Peyer's patch (tissue), 4 donors: ENCODE data around the gene MEI1. TPM values are rescaled to one million over a fixed set of nuclear protein-coding genes. Genes with fewer than 3 reads are reported as not detected.
A peak's percentile ranks its signal among the peaks of the same experiment; 100 is the strongest.

Experiments
- DNase-seq, 3 donors: peaks; one replicate each; pipeline ENCODE4 v3.0.0-alpha.2; 2017 to 2019
- H3K27ac ChIP-seq, 4 donors: fragments of 200-600 bp; sonication (generic); one replicate each; pipeline ENCODE4 v1.5.1; 2016 to 2019
- H3K27me3 ChIP-seq, 2 donors: fragments of 200-600 bp; sonication (generic); one replicate each; pipeline ENCODE4 v1.5.1; 2019
- H3K36me3 ChIP-seq, 3 donors: fragments of 200-600 bp; sonication (generic); one replicate each; pipeline ENCODE4 v1.5.1; 2016 to 2019
- H3K4me1 ChIP-seq, 4 donors: fragments of 200-600 bp; sonication (generic); one replicate each; pipeline ENCODE4 v1.5.1; 2016 to 2019
- H3K4me3 ChIP-seq, 4 donors: fragments of 200-600 bp; sonication (generic); 1 replicate in 3 of 4; 2 replicates in 1 of 4; pipeline ENCODE4 v1.5.1; 2016 to 2019; ENCODE audit warnings: mild to moderate bottlenecking in 1 of 4
- H3K9me3 ChIP-seq, 4 donors: fragments of 200-600 bp; sonication (generic); one replicate each; pipeline ENCODE4 v1.5.1; 2016 to 2019; ENCODE audit warnings: mild to moderate bottlenecking in 1 of 4
- CTCF ChIP-seq, 6 experiments: fragments of 450-650 bp in 4 of 6; fragments of 200-600 bp in 2 of 6; sonication (generic) in 1 of 6; IDR thresholded peaks; one replicate each; pipeline ENCODE4 v1.5.1; 2017 to 2019; ENCODE audit warnings: antibody characterized with exemption in 6 of 6, mild to moderate bottlenecking in 3 of 6, moderate library complexity in 1 of 6
- POLR2A ChIP-seq, 2 donors: fragments of 450-650 bp; IDR thresholded peaks; one replicate each; pipeline ENCODE4 v1.5.1; 2017; ENCODE audit warnings: antibody characterized with exemption in 2 of 2, mild to moderate bottlenecking in 2 of 2, moderate library complexity in 2 of 2
- total RNA-seq, 4 donors: library from RNA; depleted of rRNA; stranded (reverse); fragments of >200 nt; gene quantifications; one replicate each; pipeline ENCODE4 v1.1.0, GENCODE V29; 2016

MEI1 gene
- total RNA-seq, 4 donors from 2014 or later, result 1.1 to 20.6 (median 11.7) TPM

- Histone ChIP-seq H3K9me3 (no peaks in the 10 kb centered on the region), H3K27me3 (no peaks in the 10 kb centered on the region), H3K4me1 (no peaks in the 10 kb centered on the region), H3K27ac (no peak overlapping the region), H3K36me3 (peaks cover 0 to 4% (median 0%) of the 10 kb centered on the region in 3 donors), H3K4me3 (no peak overlapping the region)
- no peak for DNase-seq
- TF ChIP-seq POLR2A (IDR thresholded peaks at IDR 0.05) (no peak), CTCF (IDR thresholded peaks at IDR 0.05) (no peak)
These were observed 94.6 kb downstream of the MEI1 start for GRCh38 chr22:41793871-41794270.

GRCh38 chr22:41798736-41799135 lies 99.4 kb downstream of the MEI1 start:
- Histone ChIP-seq H3K36me3 (peaks cover 0 to 4% (median 0%) of the 10 kb centered on the region in 3 donors), H3K9me3 (no peaks in the 10 kb centered on the region), H3K4me1 (peaks cover 0 to 22% (median 4%) of the 10 kb centered on the region in 4 donors), H3K27me3 (no peaks in the 10 kb centered on the region), H3K27ac (no peak overlapping the region), H3K4me3 (no peak overlapping the region)
- no peak for TF ChIP-seq CTCF (IDR thresholded peaks at IDR 0.05)
- no peak for DNase-seq

DNA sequence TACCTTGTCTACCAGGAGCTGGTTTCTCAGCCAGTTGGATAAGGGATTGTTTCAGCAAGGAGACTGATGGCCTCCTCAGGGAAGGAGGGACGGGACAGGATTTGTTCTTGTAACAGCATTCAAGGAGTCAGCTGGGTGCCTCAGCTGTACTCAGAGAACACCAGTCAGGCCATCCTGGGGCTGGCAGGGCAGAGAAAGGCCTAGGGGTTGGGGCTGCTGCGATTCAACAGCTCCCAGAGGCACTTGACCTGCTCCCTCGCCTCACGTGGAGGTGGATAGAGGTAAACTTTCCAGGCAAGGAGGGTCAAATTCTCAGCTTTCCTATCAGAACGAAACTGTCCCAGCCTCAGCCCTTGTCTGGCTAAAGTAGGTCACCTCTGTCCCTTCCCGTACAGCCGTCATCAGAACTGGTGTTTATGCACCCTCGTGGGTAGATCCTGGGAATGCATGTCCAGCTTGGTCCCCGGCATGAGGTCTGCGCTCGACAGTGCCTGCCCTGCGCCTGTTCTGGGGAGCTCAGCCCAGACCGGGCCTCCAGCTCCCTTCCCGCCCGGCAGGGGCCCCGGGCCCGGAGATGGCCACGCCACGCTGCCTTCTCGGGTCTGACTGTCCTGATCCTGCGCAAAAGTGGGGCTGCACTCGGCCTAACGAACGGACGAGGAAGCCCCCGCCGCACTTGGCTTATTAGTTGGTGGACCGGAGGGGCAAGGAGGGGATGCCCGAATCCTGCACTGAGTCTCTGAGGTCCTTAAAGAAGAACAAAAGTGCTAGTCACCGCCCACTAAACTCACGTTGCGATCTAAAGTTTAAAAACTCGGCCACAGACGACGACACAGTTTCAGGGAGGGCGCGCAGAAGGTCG lies 100.4 kb downstream of the MEI1 start:
- Histone ChIP-seq H3K9me3 (no peaks in the 10 kb centered on the region), H3K36me3 (no peaks in the 10 kb centered on the region), H3K27me3 (no peaks in the 10 kb centered on the region), H3K4me3 (peak overlapping the region; percentile 64 to 95 (median 74)), H3K27ac (peak overlapping the region; percentile 69 to 90 (median 88)), H3K4me1 (peaks cover 0 to 22% (median 4%) of the 10 kb centered on the region in 4 donors)
- DNase-seq, result peak in 2 of 3 donors; percentile 66
- no peak for TF ChIP-seq POLR2A (IDR thresholded peaks at IDR 0.05)
- peak in 3 of 6 experiments; percentile 10 to 18 (median 16) for TF ChIP-seq CTCF (IDR thresholded peaks at IDR 0.05)

DNA sequence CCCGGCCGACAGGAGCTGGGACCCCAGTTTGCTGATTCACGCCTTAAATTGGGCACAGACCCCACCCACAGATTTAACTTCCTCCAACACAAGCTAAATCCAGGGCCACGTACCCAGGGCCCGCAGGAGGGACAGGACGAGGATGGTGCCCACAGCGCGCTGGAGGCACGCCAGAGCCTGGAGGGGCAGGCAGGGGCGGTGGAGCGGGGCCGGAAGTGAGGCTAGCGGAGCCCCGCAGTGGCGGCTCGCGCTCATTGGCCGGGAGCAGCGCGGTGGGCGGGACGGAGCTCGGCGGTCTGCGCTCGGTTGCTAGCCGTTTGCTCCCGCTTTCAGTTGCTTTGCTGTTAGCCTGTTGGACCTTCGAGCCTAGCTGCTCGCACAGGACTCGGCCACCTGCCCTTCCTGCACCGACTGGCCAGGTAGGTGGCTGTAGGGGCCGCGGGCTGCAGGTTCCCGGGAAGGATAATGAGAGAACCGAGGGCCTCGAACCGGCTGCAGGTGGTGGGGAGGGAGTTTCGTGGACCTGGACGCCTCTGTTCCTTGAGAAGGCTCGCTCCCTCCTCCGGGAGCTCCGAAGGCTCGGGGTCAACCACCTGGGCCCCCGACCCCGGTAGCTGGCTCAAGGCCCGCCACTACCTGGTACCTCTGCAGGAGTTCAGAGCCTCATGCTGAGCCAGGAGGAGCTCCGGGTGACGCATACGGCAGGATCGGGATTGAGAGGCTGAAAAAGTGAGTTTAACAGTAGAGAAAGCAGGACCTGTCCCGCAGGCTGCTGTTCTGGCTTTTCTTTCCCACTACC lies 101.2 kb downstream of the MEI1 start, which contains the start of gene CCDC134:
CCDC134 (plus strand) TSS at position 332 of the 799 bp plus-strand sequence. CDS start 8,212 bp downstream, outside the sequence.
- H3K27me3 ChIP-seq, result no peaks in the 10 kb centered on the region
- TF ChIP-seq POLR2A (IDR thresholded peaks at IDR 0.05) (peak; percentile 85 to 94), CTCF (IDR thresholded peaks at IDR 0.05) (peak in 1 of 6 experiments; percentile 10)
- H3K4me1 ChIP-seq, result peaks cover 0 to 22% (median 4%) of the 10 kb centered on the region in 4 donors
- H3K4me3 ChIP-seq, result peak within 1 kb of the TSS; percentile 64 to 95 (median 74)
- H3K27ac ChIP-seq, result peak within 1 kb of the TSS; percentile 69 to 90 (median 88)
- H3K36me3 ChIP-seq, result no peaks in the 10 kb centered on the region
- H3K9me3 ChIP-seq, result no peaks in the 10 kb centered on the region
- DNase-seq, result peak; percentile 91 to 97 (median 95)

GRCh38 chr22:41801147-41801819 lies 102.0 kb downstream of the MEI1 start:
- Histone ChIP-seq H3K4me1 (peaks cover 0 to 22% (median 4%) of the 10 kb centered on the region in 4 donors), H3K27ac (peak overlapping the region; percentile 69 to 90 (median 88)), H3K4me3 (peak overlapping the region; percentile 64 to 95 (median 74)), H3K36me3 (no peaks in the 10 kb centered on the region), H3K27me3 (no peaks in the 10 kb centered on the region), H3K9me3 (no peaks in the 10 kb centered on the region)
- DNase-seq, result no peak
- TF ChIP-seq POLR2A (IDR thresholded peaks at IDR 0.05), result no peak
- TF ChIP-seq CTCF (IDR thresholded peaks at IDR 0.05), result no peak
